K562 (cell line): ENCODE measurements around the gene COPG2.

Experiments used
- EZH2 ChIP-seq: IDR thresholded peaks from 2 replicates; pipeline ENCODE4 v1.6.1; 2012; ENCODE audit warnings: low read depth, mild to moderate bottlenecking, inconsistent platforms, low read length, borderline replicate concordance
- FOXK1 ChIP-seq: sonication (generic); formaldehyde crosslinking; IDR thresholded peaks from 2 replicates; pipeline ENCODE4 v1.8.0; 2022; ENCODE audit warnings: missing genetic modification reagents, mild to moderate bottlenecking, borderline replicate concordance
- SMC3 ChIP-seq: conservative IDR thresholded peaks from 2 replicates; pipeline ENCODE4 v1.6.1; 2011; ENCODE audit warnings: low read depth, low read length, improper control_type of control experiment; ENCODE audit not compliant: insufficient read depth
- ZNF311 ChIP-seq: fragments of 250-450 bp; sonication (Bioruptor Pico); IDR thresholded peaks from 2 replicates; pipeline ENCODE4 v1.4.0; 2020; ENCODE audit warnings: mild to moderate bottlenecking, moderate library complexity
- ZSCAN29 ChIP-seq: fragments of 450-650 bp; IDR thresholded peaks from 2 replicates; pipeline ENCODE4 v1.6.1; 2017
- TF ChIP-seq, protein P1 (sequence below): fragments of 250-450 bp; sonication (Bioruptor Pico); IDR thresholded peaks from 2 replicates; pipeline ENCODE4 v1.8.0; 2022; ENCODE audit warnings: moderate library complexity, mild to moderate bottlenecking, inconsistent platforms
- TF ChIP-seq, protein P2 (sequence below): sonication (generic); formaldehyde crosslinking; IDR thresholded peaks from 2 replicates; pipeline ENCODE4 v1.8.1; 2022; ENCODE audit warnings: missing genetic modification reagents

DNA sequence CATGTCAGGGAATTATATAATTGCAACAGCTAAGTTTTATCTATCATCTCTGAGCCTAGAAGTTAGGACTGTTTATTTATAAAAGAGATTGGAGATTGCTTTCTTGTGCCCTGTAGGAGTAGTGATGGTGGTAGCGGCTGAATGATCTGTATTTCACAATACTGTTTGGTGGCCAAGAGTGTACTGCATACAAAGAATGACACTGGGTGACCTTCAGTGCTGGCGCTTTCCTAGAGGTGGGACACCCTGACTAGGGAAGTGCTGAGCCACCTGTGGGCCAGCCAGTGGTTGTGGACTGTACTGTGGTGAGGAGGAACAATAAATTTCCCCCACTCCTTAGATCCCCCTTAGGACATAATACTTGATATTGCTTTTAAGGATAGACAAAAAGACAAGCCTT, 53.0 kb downstream of the COPG2 start:
- TF ChIP-seq, protein P1, sequence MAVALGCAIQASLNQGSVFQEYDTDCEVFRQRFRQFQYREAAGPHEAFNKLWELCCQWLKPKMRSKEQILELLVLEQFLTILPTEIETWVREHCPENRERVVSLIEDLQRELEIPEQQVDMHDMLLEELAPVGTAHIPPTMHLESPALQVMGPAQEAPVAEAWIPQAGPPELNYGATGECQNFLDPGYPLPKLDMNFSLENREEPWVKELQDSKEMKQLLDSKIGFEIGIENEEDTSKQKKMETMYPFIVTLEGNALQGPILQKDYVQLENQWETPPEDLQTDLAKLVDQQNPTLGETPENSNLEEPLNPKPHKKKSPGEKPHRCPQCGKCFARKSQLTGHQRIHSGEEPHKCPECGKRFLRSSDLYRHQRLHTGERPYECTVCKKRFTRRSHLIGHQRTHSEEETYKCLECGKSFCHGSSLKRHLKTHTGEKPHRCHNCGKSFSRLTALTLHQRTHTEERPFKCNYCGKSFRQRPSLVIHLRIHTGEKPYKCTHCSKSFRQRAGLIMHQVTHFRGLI (CRISPR knock-in tag), result no peak
- no peak for TF ChIP-seq ZNF311 (CRISPR knock-in tag)
- no peak for TF ChIP-seq EZH2
- no peak for TF ChIP-seq ZSCAN29
- TF ChIP-seq FOXK1 (CRISPR knock-in tag), result no peak
- TF ChIP-seq SMC3, result no peak
- TF ChIP-seq, protein P2, sequence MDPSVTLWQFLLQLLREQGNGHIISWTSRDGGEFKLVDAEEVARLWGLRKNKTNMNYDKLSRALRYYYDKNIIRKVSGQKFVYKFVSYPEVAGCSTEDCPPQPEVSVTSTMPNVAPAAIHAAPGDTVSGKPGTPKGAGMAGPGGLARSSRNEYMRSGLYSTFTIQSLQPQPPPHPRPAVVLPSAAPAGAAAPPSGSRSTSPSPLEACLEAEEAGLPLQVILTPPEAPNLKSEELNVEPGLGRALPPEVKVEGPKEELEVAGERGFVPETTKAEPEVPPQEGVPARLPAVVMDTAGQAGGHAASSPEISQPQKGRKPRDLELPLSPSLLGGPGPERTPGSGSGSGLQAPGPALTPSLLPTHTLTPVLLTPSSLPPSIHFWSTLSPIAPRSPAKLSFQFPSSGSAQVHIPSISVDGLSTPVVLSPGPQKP (CRISPR knock-in tag), result no peak
